ENCODE data around the gene FOLR3. TPM values are rescaled to one million over a fixed set of nuclear protein-coding genes. Genes with fewer than 3 reads are reported as not detected.

The FOLR3 gene
- total and polyA plus RNA-seq, 9 of the 15 experiments (the other 6 are each of a cell fraction or from before 2014, with no cell fraction given) = not detected

DNA sequence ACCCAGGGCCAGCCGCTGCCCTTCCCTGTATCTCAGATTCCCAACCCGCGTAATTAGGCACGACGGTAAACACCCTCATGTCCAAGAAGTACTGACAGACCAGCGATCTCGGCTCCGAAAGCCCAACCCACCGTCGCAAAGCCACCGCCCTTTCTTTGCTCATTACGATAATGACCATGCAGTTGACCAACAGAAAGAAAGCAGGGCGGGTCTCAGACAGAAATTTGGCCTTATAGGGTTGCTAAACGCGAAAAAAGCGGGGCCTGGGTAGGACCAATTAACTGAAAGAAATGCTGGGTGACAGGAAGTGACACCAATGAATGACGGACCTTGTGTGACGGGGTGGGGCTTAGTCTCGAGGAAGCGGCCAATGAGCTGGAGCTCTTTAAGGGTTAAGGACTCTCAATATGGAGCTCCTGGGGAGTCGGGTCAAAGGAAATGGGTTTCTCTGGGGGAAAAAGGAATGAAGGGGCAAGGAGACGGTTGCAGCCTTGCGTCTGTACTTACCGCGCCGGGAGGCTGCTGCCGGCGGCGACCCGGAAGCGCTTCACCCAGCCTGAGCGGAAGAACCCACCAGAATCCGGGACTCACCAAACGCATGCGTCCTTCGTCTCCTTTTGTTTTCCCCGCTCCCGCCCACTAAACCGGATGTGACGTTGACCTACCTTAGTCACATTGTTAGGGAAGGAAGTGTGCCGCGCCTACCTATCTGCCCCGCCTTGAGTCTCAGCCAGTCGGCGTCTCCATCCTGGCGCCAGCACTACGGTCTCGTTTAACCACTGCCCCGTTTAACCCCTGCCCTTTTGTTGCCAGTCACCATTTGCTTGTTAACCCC lies 23.2 kb upstream of the FOLR3 start, which contains the start of gene ANAPC15 (continued):
- TF ChIP-seq, protein P1, sequence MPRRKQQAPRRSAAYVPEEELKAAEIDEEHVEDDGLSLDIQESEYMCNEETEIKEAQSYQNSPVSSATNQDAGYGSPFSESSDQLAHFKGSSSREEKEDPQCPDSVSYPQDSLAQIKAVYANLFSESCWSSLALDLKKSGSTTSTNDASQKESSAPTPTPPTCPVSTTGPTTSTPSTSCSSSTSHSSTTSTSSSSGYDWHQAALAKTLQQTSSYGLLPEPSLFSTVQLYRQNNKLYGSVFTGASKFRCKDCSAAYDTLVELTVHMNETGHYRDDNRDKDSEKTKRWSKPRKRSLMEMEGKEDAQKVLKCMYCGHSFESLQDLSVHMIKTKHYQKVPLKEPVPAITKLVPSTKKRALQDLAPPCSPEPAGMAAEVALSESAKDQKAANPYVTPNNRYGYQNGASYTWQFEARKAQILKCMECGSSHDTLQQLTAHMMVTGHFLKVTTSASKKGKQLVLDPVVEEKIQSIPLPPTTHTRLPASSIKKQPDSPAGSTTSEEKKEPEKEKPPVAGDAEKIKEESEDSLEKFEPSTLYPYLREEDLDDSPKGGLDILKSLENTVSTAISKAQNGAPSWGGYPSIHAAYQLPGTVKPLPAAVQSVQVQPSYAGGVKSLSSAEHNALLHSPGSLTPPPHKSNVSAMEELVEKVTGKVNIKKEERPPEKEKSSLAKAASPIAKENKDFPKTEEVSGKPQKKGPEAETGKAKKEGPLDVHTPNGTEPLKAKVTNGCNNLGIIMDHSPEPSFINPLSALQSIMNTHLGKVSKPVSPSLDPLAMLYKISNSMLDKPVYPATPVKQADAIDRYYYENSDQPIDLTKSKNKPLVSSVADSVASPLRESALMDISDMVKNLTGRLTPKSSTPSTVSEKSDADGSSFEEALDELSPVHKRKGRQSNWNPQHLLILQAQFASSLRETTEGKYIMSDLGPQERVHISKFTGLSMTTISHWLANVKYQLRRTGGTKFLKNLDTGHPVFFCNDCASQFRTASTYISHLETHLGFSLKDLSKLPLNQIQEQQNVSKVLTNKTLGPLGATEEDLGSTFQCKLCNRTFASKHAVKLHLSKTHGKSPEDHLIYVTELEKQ (CRISPR knock-in tag; IDR thresholded peaks at IDR 0.05) = no peak
- TF ChIP-seq ZC3H11A (IDR thresholded peaks at IDR 0.05; ENCODE audit: low read depth, low read length) (no peak), ZNF717 (CRISPR knock-in tag; IDR thresholded peaks at IDR 0.05) (no peak), ZNF431 (CRISPR knock-in tag; IDR thresholded peaks at IDR 0.05) (no peak), NR2C2 (CRISPR knock-in tag; IDR thresholded peaks at IDR 0.05) (peak; percentile 99), NR2C2 (tag; IDR thresholded peaks at IDR 0.05) (peak; percentile 100), XRCC5 (IDR thresholded peaks at IDR 0.05; ENCODE audit: low read depth, low read length) (peak; percentile 73), SP1 (CRISPR knock-in tag; IDR thresholded peaks at IDR 0.05) (peak; percentile 80; the same call in 1 of the 2 replicates), KLF1 (tag; IDR thresholded peaks at IDR 0.05) (peak; percentile 59; the same call in 1 of the 2 replicates), ZNF174 (CRISPR knock-in tag; IDR thresholded peaks at IDR 0.05) (no peak), ZNF444 (CRISPR knock-in tag; IDR thresholded peaks at IDR 0.05) (no peak), ZFX (CRISPR knock-in tag; IDR thresholded peaks at IDR 0.05) (peak; percentile 56), CHCHD3 (CRISPR knock-in tag; IDR thresholded peaks at IDR 0.05) (no peak), RNF2 (IDR thresholded peaks at IDR 0.05) (no peak)
- TF ChIP-seq, protein P2, sequence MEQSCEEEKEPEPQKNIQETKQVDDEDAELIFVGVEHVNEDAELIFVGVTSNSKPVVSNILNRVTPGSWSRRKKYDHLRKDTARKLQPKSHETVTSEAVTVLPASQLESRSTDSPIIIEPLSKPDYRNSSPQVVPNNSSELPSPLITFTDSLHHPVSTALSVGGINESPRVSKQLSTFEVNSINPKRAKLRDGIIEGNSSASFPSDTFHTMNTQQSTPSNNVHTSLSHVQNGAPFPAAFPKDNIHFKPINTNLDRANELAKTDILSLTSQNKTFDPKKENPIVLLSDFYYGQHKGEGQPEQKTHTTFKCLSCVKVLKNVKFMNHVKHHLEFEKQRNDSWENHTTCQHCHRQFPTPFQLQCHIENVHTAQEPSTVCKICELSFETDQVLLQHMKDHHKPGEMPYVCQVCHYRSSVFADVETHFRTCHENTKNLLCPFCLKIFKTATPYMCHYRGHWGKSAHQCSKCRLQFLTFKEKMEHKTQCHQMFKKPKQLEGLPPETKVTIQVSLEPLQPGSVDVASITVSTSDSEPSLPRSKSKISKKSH (CRISPR knock-in tag; IDR thresholded peaks at IDR 0.05) = no peak
- TF ChIP-seq, protein P3, sequence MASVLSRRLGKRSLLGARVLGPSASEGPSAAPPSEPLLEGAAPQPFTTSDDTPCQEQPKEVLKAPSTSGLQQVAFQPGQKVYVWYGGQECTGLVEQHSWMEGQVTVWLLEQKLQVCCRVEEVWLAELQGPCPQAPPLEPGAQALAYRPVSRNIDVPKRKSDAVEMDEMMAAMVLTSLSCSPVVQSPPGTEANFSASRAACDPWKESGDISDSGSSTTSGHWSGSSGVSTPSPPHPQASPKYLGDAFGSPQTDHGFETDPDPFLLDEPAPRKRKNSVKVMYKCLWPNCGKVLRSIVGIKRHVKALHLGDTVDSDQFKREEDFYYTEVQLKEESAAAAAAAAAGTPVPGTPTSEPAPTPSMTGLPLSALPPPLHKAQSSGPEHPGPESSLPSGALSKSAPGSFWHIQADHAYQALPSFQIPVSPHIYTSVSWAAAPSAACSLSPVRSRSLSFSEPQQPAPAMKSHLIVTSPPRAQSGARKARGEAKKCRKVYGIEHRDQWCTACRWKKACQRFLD (CRISPR knock-in tag; IDR thresholded peaks at IDR 0.05) = peak; percentile 66; the same call in 1 of the 2 replicates
- TF ChIP-seq, protein P4, sequence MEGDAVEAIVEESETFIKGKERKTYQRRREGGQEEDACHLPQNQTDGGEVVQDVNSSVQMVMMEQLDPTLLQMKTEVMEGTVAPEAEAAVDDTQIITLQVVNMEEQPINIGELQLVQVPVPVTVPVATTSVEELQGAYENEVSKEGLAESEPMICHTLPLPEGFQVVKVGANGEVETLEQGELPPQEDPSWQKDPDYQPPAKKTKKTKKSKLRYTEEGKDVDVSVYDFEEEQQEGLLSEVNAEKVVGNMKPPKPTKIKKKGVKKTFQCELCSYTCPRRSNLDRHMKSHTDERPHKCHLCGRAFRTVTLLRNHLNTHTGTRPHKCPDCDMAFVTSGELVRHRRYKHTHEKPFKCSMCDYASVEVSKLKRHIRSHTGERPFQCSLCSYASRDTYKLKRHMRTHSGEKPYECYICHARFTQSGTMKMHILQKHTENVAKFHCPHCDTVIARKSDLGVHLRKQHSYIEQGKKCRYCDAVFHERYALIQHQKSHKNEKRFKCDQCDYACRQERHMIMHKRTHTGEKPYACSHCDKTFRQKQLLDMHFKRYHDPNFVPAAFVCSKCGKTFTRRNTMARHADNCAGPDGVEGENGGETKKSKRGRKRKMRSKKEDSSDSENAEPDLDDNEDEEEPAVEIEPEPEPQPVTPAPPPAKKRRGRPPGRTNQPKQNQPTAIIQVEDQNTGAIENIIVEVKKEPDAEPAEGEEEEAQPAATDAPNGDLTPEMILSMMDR (IDR thresholded peaks at IDR 0.05 in 2 of 3, conservative IDR thresholded peaks at IDR 0.05 in 1 of 3; ENCODE audit: insufficient read depth in 2 of 3, low read depth in 1 of 3, low read length in 3 of 3) = no peak
- TF ChIP-seq, protein P5, sequence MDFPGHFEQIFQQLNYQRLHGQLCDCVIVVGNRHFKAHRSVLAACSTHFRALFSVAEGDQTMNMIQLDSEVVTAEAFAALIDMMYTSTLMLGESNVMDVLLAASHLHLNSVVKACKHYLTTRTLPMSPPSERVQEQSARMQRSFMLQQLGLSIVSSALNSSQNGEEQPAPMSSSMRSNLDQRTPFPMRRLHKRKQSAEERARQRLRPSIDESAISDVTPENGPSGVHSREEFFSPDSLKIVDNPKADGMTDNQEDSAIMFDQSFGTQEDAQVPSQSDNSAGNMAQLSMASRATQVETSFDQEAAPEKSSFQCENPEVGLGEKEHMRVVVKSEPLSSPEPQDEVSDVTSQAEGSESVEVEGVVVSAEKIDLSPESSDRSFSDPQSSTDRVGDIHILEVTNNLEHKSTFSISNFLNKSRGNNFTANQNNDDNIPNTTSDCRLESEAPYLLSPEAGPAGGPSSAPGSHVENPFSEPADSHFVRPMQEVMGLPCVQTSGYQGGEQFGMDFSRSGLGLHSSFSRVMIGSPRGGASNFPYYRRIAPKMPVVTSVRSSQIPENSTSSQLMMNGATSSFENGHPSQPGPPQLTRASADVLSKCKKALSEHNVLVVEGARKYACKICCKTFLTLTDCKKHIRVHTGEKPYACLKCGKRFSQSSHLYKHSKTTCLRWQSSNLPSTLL (IDR thresholded peaks at IDR 0.05) = no peak
